ENCODE measurements around the gene LYVE1. TPM values are rescaled to one million over a fixed set of nuclear protein-coding genes. Genes with fewer than 3 reads are reported as not detected.

The LYVE1 gene
- total and polyA plus RNA-seq, 7 donors, result 5.2 to 37.0 (median 17.4) TPM

DNA sequence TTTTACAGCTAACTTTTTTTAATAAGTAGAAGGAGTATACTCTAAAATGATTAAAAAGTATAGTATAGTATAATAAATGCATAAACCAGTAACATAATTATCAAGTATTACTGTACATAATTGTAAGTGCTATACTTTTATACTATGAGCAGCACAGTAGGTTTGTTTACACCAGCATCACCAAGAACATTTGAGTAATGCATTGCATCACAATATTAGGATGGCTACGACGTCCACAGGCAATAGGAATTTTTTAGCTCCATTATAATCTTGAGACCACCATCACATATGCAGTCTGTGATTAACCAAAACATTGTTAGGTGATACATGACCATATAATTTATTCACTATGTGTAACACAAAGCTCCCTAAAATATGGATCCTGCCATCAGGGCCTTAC lies 47.9 kb downstream of the LYVE1 start:
- WGBS, 3 donors, result 89 to 96% (median 92%) methylated on average over 2 of the region's 2 CpGs
- Histone ChIP-seq H3K27me3 (ENCODE audit: insufficient read depth in 3 of 3, low read length in 2 of 3) (no peaks in the 10 kb centered on the region), H3K27ac (no peak overlapping the region), H3K36me3 (ENCODE audit: insufficient read depth in 1 of 2, low read depth in 1 of 2) (peaks cover 3 to 77% of the 10 kb centered on the region in 2 donors), H3K9me3 (no peaks in the 10 kb centered on the region), H3K4me1 (peaks cover 3% of the 10 kb centered on the region), H3K4me3 (no peak overlapping the region)
- TF ChIP-seq, protein P1, sequence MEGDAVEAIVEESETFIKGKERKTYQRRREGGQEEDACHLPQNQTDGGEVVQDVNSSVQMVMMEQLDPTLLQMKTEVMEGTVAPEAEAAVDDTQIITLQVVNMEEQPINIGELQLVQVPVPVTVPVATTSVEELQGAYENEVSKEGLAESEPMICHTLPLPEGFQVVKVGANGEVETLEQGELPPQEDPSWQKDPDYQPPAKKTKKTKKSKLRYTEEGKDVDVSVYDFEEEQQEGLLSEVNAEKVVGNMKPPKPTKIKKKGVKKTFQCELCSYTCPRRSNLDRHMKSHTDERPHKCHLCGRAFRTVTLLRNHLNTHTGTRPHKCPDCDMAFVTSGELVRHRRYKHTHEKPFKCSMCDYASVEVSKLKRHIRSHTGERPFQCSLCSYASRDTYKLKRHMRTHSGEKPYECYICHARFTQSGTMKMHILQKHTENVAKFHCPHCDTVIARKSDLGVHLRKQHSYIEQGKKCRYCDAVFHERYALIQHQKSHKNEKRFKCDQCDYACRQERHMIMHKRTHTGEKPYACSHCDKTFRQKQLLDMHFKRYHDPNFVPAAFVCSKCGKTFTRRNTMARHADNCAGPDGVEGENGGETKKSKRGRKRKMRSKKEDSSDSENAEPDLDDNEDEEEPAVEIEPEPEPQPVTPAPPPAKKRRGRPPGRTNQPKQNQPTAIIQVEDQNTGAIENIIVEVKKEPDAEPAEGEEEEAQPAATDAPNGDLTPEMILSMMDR (IDR thresholded peaks at IDR 0.05), result no peak
- intact Hi-C loops (cut with DNase I), result no loop called here
- DNase-seq, result no peak
- ATAC-seq, result peak in 1 of 4 donors; percentile 16

DNA sequence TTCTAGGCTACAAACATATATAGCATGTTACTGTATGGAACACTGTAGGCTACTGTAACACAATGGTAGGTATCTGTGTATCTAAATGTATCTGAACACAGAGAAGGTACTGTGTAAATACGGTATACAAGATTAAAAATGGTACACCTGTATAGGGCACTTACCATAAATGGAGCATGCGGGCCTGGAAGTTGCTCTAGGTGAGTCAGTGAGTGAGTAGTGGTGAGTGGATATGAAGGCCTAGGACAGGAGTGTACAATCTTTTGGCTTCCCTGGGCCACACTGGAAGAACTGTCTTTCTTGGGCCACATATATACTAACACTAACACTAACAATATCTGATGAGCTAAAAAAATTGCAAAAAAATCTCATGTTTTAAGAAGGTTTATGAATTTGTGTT lies 48.8 kb downstream of the LYVE1 start:
- Histone ChIP-seq H3K36me3 (ENCODE audit: insufficient read depth in 1 of 2, low read depth in 1 of 2) (peaks cover 3 to 70% of the 10 kb centered on the region in 2 donors), H3K27me3 (ENCODE audit: insufficient read depth in 3 of 3, low read length in 2 of 3) (no peaks in the 10 kb centered on the region), H3K4me1 (peaks cover 6% of the 10 kb centered on the region), H3K27ac (no peak overlapping the region), H3K4me3 (no peak overlapping the region), H3K9me3 (no peaks in the 10 kb centered on the region)
- WGBS, 3 donors, result 93 to 98% (median 98%) methylated on average over 2 of the region's 2 CpGs
- ATAC-seq (peak in 2 of 4 donors; percentile 27 to 32), DNase-seq (no peak)
- intact Hi-C loops (cut with DNase I), result loop anchor here (5.0 to 10.0 kb wide), 3 partner anchors 65 to 215 kb away; partner anchors contain the start of gene AMPD3 (in 1 of the 2)
- TF ChIP-seq, protein P1 (IDR thresholded peaks at IDR 0.05), result no peak

DNA sequence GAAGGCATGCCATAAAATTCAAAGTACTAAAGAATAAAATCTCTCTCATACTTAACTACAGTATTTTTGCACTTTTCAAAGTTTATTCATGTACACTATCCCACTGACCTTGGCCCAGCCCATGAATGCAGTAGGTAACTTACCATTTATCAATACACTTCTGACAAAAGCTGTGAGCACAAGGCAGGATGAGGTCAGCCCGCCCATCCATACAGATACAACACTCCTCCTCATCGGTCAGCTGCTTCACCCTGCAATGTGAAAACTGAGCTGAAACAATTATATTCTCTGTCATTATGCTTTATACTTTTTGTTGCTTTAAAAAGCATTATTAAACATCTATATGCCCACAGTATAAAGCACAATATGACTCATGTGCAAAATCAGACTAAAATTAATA lies 49.6 kb downstream of the LYVE1 start:
- intact Hi-C loops (cut with DNase I), result loop anchor here (5.0 to 10.0 kb wide), 3 partner anchors 64 to 216 kb away; partner anchors contain the start of gene AMPD3 (in 1 of the 2)
- H3K36me3 ChIP-seq (ENCODE audit: insufficient read depth in 1 of 2, low read depth in 1 of 2), result peaks cover 3 to 62% of the 10 kb centered on the region in 2 donors
- H3K9me3 ChIP-seq, result no peaks in the 10 kb centered on the region
- no peak overlapping the region for H3K27ac ChIP-seq
- TF ChIP-seq, protein P1 (IDR thresholded peaks at IDR 0.05), result no peak
- no peak overlapping the region for H3K4me3 ChIP-seq
- peaks cover 13% of the 10 kb centered on the region for H3K4me1 ChIP-seq
- 91 to 97% (median 96%) methylated on average over 2 of the region's 2 CpGs for WGBS, 3 donors
- H3K27me3 ChIP-seq (ENCODE audit: insufficient read depth in 3 of 3, low read length in 2 of 3), result no peaks in the 10 kb centered on the region
- ATAC-seq (peak in 2 of 4 donors; percentile 10 to 15), DNase-seq (no peak)

DNA sequence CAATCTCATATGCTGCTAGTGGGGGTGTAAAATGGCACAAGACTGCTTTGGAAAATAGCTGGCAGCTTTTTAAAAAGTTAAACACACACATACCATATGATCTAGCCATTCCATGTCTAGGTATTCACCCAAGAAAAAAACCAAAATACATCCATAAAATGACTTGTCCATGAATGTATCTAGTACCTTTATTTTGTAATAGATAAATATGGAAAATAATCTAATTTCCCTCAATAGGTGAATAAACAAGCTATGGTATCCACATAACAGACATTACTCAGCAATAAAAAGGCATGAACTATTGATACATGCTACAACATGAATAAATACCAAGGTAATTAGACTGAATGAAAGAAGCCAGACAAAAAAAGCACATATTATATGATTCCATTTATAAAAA lies 50.3 kb downstream of the LYVE1 start:
- TF ChIP-seq, protein P1 (IDR thresholded peaks at IDR 0.05), result no peak
- Histone ChIP-seq H3K4me1 (peaks cover 13% of the 10 kb centered on the region), H3K9me3 (no peaks in the 10 kb centered on the region), H3K27me3 (ENCODE audit: insufficient read depth in 3 of 3, low read length in 2 of 3) (no peaks in the 10 kb centered on the region), H3K36me3 (ENCODE audit: insufficient read depth in 1 of 2, low read depth in 1 of 2) (peaks cover 3 to 56% of the 10 kb centered on the region in 2 donors), H3K27ac (no peak overlapping the region), H3K4me3 (no peak overlapping the region)
- intact Hi-C loops (cut with DNase I), result loop anchor here (5.0 to 10.0 kb wide), 3 partner anchors 63 to 217 kb away; partner anchors contain the start of gene AMPD3 (in 1 of the 2)
- DNase-seq, result no peak
- no peak for ATAC-seq

DNA sequence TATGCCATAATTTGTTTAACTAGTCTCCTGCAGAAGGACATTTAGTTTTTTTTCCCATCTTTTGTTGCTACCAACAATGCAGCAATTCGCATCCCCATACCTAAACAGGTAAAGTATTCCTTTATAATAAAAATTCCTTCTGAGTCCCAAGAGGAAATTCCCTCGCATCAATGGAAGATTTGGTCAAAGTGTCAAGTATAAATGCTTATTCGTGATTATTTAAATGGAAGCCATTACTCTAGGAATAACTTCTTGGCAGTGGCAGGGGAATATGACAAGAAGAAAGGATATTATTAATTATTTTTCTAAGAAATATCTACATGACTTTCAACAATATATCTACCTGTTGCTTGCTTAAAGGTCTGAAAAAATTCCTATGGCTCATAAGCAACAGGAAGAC lies 53.0 kb downstream of the LYVE1 start:
- no peak overlapping the region for H3K4me3 ChIP-seq
- WGBS, 3 donors, result 94% methylated on average over 3 of the region's 3 CpGs
- H3K36me3 ChIP-seq (ENCODE audit: insufficient read depth in 1 of 2, low read depth in 1 of 2), result peaks cover 0 to 30% of the 10 kb centered on the region in 2 donors
- TF ChIP-seq, protein P1 (IDR thresholded peaks at IDR 0.05), result no peak
- DNase-seq (no peak), ATAC-seq (no peak)
- no peak overlapping the region for H3K27ac ChIP-seq
- intact Hi-C loops (cut with DNase I), result loop anchor here (5.0 to 10.0 kb wide), 3 partner anchors 61 to 219 kb away; partner anchors contain the start of gene AMPD3 (in 1 of the 2)
- H3K9me3 ChIP-seq, result no peaks in the 10 kb centered on the region
- peaks cover 9% of the 10 kb centered on the region for H3K4me1 ChIP-seq
- H3K27me3 ChIP-seq (ENCODE audit: insufficient read depth in 3 of 3, low read length in 2 of 3), result no peaks in the 10 kb centered on the region
